ENCODE data around the gene TRIM4. TPM values are rescaled to one million over a fixed set of nuclear protein-coding genes. Genes with fewer than 3 reads are reported as not detected.

The TRIM4 gene
- total RNA-seq, 1 experiment from 2014 or later = 34.0 TPM

GRCh38 chr7:99881370-99881769 lies 38.0 kb downstream of the TRIM4 start:
- no TSS peak for BruUV-seq (replicated peaks)
- Histone ChIP-seq H3K9me2 (ENCODE audit: insufficient read depth) (no peaks in the 10 kb centered on the region), H4K20me1 (ENCODE audit: insufficient read depth) (no peaks in the 10 kb centered on the region), H3K4me3 (no peak overlapping the region), H3K36me3 (ENCODE audit: low read depth) (no peaks in the 10 kb centered on the region), H3K27ac (no peak overlapping the region), H2AFZ (no peak overlapping the region), H3K4me2 (no peak overlapping the region), H3K9me3 (ENCODE audit: insufficient read depth, low read depth) (no peaks in the 10 kb centered on the region), H3F3A (ENCODE audit: insufficient read depth, low read depth) (no peaks in the 10 kb centered on the region), H3K79me2 (ENCODE audit: low read depth) (no peaks in the 10 kb centered on the region), H3K4me1 (replicated peaks; ENCODE audit: insufficient read depth) (no peaks in the 10 kb centered on the region), H3K27me3 (ENCODE audit: insufficient read depth, low read depth) (0 out of 2 replicates have a peak, but pooled peaks cover 4% of the 10 kb centered on the region)
- no peak for DNase-seq
- no peak for TF ChIP-seq EZH2 (IDR thresholded peaks at IDR 0.05; ENCODE audit: low read depth)
- TF ChIP-seq CTCF (conservative IDR thresholded peaks at IDR 0.05) = no peak
- CTCF ChIA-PET = interaction anchor here (0.6 kb wide), 1 partner anchor 218 kb away, joined by 3 read pairs; no protein-coding TSS in a partner anchor
- intact Hi-C loops (cut with micrococcal nuclease; ENCODE audit: unreplicated experiment) = no loop called here
- POLR2A ChIA-PET (ENCODE audit: unreplicated experiment) = no interaction called here

- H3F3A ChIP-seq (ENCODE audit: insufficient read depth, low read depth) = no peaks in the 10 kb centered on the region
- no peaks in the 10 kb centered on the region for H3K4me1 ChIP-seq (replicated peaks; ENCODE audit: insufficient read depth)
- ChIA-PET POLR2A (ENCODE audit: unreplicated experiment) (interaction anchor here (0.7 kb wide), 1 partner anchor 42 kb away, joined by 4 read pairs; no protein-coding TSS in a partner anchor), CTCF (no interaction called here)
- no peak within 1 kb of the TSS for H2AFZ ChIP-seq
- intact Hi-C loops (cut with micrococcal nuclease; ENCODE audit: unreplicated experiment) = no loop called here
- no peaks in the 10 kb centered on the region for H3K36me3 ChIP-seq (ENCODE audit: low read depth)
- no peak within 1 kb of the TSS for H3K27ac ChIP-seq
- no peak for TF ChIP-seq CTCF (conservative IDR thresholded peaks at IDR 0.05)
- TF ChIP-seq EZH2 (IDR thresholded peaks at IDR 0.05; ENCODE audit: low read depth) = no peak
- H3K9me2 ChIP-seq (ENCODE audit: insufficient read depth) = no peaks in the 10 kb centered on the region
- H3K79me2 ChIP-seq (ENCODE audit: low read depth) = no peaks in the 10 kb centered on the region
- H3K4me3 ChIP-seq = no peak within 1 kb of the TSS
- H4K20me1 ChIP-seq (ENCODE audit: insufficient read depth) = no peaks in the 10 kb centered on the region
- no peak for DNase-seq
- no peak within 1 kb of the TSS for H3K4me2 ChIP-seq
- H3K9me3 ChIP-seq (ENCODE audit: insufficient read depth, low read depth) = no peaks in the 10 kb centered on the region
- BruUV-seq (replicated peaks) = no TSS peak
- no peaks in the 10 kb centered on the region for H3K27me3 ChIP-seq (ENCODE audit: insufficient read depth, low read depth)
Observed at GRCh38 chr7:99876933-99877332, 42.4 kb downstream of the TRIM4 start, which contains the start of gene OR2AE1. Gene OR2AE1, minus strand, starts transcription at chr7:99877033. Its CDS starts 0 bp downstream, at chr7:99877033.

- no peaks in the 10 kb centered on the region for H4K20me1 ChIP-seq (ENCODE audit: insufficient read depth)
- H3F3A ChIP-seq (ENCODE audit: insufficient read depth, low read depth) = no peaks in the 10 kb centered on the region
- ChIA-PET POLR2A (ENCODE audit: unreplicated experiment) (no interaction called here), CTCF (no interaction called here)
- intact Hi-C loops (cut with micrococcal nuclease; ENCODE audit: unreplicated experiment) = no loop called here
- no peak for DNase-seq
- H3K79me2 ChIP-seq (ENCODE audit: low read depth) = no peaks in the 10 kb centered on the region
- TF ChIP-seq CTCF (conservative IDR thresholded peaks at IDR 0.05) = no peak
- TF ChIP-seq EZH2 (IDR thresholded peaks at IDR 0.05; ENCODE audit: low read depth) = no peak
- H2AFZ ChIP-seq = no peak overlapping the region
- H3K9me3 ChIP-seq (ENCODE audit: insufficient read depth, low read depth) = no peaks in the 10 kb centered on the region
- H3K9me2 ChIP-seq (ENCODE audit: insufficient read depth) = no peaks in the 10 kb centered on the region
- H3K27ac ChIP-seq = no peak overlapping the region
- no peaks in the 10 kb centered on the region for H3K27me3 ChIP-seq (ENCODE audit: insufficient read depth, low read depth)
- H3K4me2 ChIP-seq = no peak overlapping the region
- H3K4me3 ChIP-seq = no peak overlapping the region
- no peaks in the 10 kb centered on the region for H3K36me3 ChIP-seq (ENCODE audit: low read depth)
- H3K4me1 ChIP-seq (replicated peaks; ENCODE audit: insufficient read depth) = no peaks in the 10 kb centered on the region
- no TSS peak for BruUV-seq (replicated peaks)
Observed at GRCh38 chr7:99876491-99876890, 42.8 kb downstream of the TRIM4 start.
